BE2C (cell line): ENCODE results near the gene PANK1.

Source experiments
- DNase-seq: peaks from one replicate; pipeline ENCODE4 v3.0.0-alpha.2; 2020
- H3K27me3 ChIP-seq: fragments of 250-450 bp; sonication (Bioruptor Pico); 2 replicates; pipeline ENCODE4 v1.5.1; 2020; ENCODE audit warnings: mild to moderate bottlenecking
- H3K36me3 ChIP-seq: fragments of 250-450 bp; sonication (Bioruptor Pico); 2 replicates; pipeline ENCODE4 v1.5.1; 2020; ENCODE audit warnings: mild to moderate bottlenecking
- H3K4me1 ChIP-seq: fragments of 250-450 bp; sonication (Bioruptor Pico); 2 replicates; pipeline ENCODE4 v1.5.1; 2020
- H3K4me3 ChIP-seq: 2 replicates; pipeline ENCODE4 v1.5.1; 2011; ENCODE audit warnings: low read depth, low read length
- H3K9me3 ChIP-seq: fragments of 250-450 bp; sonication (Bioruptor Pico); 2 replicates; pipeline ENCODE4 v1.5.1; 2020
- CTCF ChIP-seq: IDR thresholded peaks from 2 replicates; pipeline ENCODE4 v1.5.1; 2012; ENCODE audit warnings: mild to moderate bottlenecking, low read depth, low read length

The PANK1 gene

DNA sequence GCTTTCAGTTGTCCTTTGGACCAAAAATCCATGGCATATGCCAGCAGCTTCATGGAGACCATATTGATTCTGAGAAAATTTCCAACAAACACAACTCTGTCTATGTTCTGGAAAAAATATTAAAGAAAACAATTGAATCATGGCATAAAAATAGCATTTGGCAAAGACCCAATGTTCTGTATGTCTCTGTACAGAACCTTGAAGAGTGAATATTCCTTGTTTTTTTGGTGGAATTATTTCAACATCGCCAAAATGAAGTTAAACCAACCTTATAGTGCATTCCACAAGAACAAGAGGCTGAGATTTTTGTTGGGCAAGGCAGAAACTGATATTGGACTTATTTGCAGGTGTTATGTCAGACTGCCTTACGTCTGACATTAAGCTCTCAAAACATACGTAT is 56.4 kb downstream of the PANK1 start:
- TF ChIP-seq CTCF = no peak
- Histone ChIP-seq H3K36me3 (peaks cover 4% of the 10 kb centered on the region; the same call in 1 of the 2 replicates), H3K4me1 (no peaks in the 10 kb centered on the region), H3K9me3 (no peaks in the 10 kb centered on the region), H3K4me3 (no peak overlapping the region), H3K27me3 (no peaks in the 10 kb centered on the region)
- no peak for DNase-seq

GRCh38 chr10:89582022-89582421 is 63.0 kb downstream of the PANK1 start:
- Histone ChIP-seq H3K27me3 (no peaks in the 10 kb centered on the region), H3K9me3 (no peaks in the 10 kb centered on the region), H3K4me3 (no peak overlapping the region), H3K36me3 (no peaks in the 10 kb centered on the region), H3K4me1 (no peaks in the 10 kb centered on the region)
- DNase-seq = no peak
- no peak for TF ChIP-seq CTCF

DNA sequence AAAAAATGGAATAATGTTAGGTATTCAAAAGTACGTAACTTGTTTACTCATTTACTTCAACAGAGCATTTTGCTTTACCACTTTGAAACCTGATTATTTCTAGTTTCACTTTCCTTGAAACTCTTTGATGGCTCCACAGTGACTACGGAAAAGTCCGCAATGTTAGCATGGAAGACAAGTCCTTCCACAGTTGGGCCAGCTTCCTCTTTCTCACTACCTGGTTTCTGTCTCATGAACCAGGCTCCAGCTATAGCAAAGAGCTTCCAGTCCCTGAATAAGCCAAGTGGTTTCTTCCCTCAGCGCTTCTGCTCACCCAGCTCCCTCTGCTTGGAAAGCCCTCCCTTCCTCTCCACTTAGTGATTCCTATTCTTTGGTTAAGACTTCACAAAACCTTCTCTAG is 64.8 kb downstream of the PANK1 start:
- H3K9me3 ChIP-seq = no peaks in the 10 kb centered on the region
- DNase-seq = no peak
- H3K27me3 ChIP-seq = no peaks in the 10 kb centered on the region
- no peak overlapping the region for H3K4me3 ChIP-seq
- no peak for TF ChIP-seq CTCF
- H3K4me1 ChIP-seq = no peaks in the 10 kb centered on the region
- H3K36me3 ChIP-seq = no peaks in the 10 kb centered on the region

DNA sequence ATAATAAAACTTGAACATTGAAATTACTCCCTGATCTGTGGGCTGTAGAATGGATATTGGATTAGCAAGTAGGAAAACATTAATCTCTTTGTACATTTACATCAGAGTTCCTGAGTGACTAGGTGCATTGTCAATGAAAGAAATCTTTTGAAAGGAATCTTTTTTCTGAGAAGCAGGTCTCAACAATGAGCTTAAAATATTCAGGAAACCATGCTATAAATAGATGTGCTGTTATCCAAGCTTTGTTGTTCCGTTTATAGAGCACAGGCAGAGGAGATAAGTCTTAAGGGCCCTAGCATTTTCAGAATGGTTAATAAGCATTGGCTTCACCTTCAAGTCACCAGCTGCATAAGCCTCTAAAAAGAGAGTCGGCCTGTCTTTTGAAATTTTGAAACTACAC is 68.3 kb downstream of the PANK1 start:
- H3K4me3 ChIP-seq = no peak overlapping the region
- no peaks in the 10 kb centered on the region for H3K36me3 ChIP-seq
- no peak for TF ChIP-seq CTCF
- H3K4me1 ChIP-seq = no peaks in the 10 kb centered on the region
- H3K27me3 ChIP-seq = no peaks in the 10 kb centered on the region
- DNase-seq = no peak
- H3K9me3 ChIP-seq = no peaks in the 10 kb centered on the region

DNA sequence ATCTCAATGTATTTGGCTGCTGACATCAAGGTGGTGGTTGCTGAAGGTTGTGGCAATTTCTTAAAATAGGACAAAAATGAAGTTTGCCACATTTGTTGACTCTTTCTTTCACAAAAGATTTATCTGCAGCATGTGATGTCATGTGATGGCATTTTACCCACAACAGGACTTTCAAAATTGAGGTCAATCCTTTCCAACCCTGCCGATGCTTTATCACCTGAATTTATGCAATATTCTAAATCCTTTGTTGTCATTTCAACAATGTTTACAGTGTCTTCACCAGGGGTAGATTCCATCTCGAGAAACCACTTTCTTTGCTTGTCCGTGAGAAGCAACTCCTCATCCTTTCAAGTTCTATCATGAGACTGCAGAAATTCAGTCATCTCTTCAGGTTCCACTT is 69.0 kb downstream of the PANK1 start:
- Histone ChIP-seq H3K4me1 (no peaks in the 10 kb centered on the region), H3K36me3 (no peaks in the 10 kb centered on the region), H3K27me3 (no peaks in the 10 kb centered on the region), H3K4me3 (no peak overlapping the region), H3K9me3 (no peaks in the 10 kb centered on the region)
- no peak for TF ChIP-seq CTCF
- DNase-seq = no peak

GRCh38 chr10:89575031-89575430 is 70.0 kb downstream of the PANK1 start:
- Histone ChIP-seq H3K27me3 (no peaks in the 10 kb centered on the region), H3K4me1 (no peaks in the 10 kb centered on the region), H3K36me3 (no peaks in the 10 kb centered on the region), H3K9me3 (no peaks in the 10 kb centered on the region), H3K4me3 (no peak overlapping the region)
- TF ChIP-seq CTCF = no peak
- no peak for DNase-seq
